Kidney (tissue), 14 donors: Measurements from ENCODE around the gene CHRNB2. TPM values are rescaled to one million over a fixed set of nuclear protein-coding genes. Genes with fewer than 3 reads are reported as not detected.

Source experiments
- DNase-seq, 5 donors: peaks; one replicate each; pipeline ENCODE4 v3.0.0-alpha.2; 2013 to 2020
- FAIRE-seq: peaks from 2 replicates; lab custom pipeline; 2012; peaks lifted over from hg19 to GRCh38; lab: Jason Lieb, UNC
- H3K27ac ChIP-seq, 2 donors: one replicate each; pipeline ENCODE4 v1.7.0; 2013; ENCODE audit warnings: low read depth in 2 of 2, low read length in 2 of 2, inconsistent platforms in 1 of 2
- H3K27me3 ChIP-seq: one replicate; pipeline ENCODE4 v1.7.1; 2013; ENCODE audit warnings: low read length, inconsistent platforms; ENCODE audit not compliant: control insufficient read depth, insufficient read depth
- H3K36me3 ChIP-seq, 3 donors: one replicate each; pipeline versions ENCODE4 v1.7.0 to v1.7.1; 2013; ENCODE audit warnings: low read length in 3 of 3, control low read depth in 1 of 3, inconsistent platforms in 1 of 3; ENCODE audit not compliant: insufficient read depth in 3 of 3, control insufficient read depth in 2 of 3
- H3K4me1 ChIP-seq, 3 donors: one replicate each; pipeline versions ENCODE4 v1.7.0 to v1.7.1; 2013; ENCODE audit warnings: low read length in 3 of 3, inconsistent platforms in 1 of 3, low read depth in 1 of 3; ENCODE audit not compliant: control insufficient read depth in 2 of 3, insufficient read depth in 2 of 3
- H3K4me3 ChIP-seq, 3 donors: one replicate each; pipeline versions ENCODE4 v1.7.0 to v1.8.1; 2013; ENCODE audit warnings: low read length in 3 of 3, control low read depth in 1 of 3, inconsistent platforms in 1 of 3
- H3K9ac ChIP-seq, 3 donors: one replicate each; pipeline versions ENCODE4 v1.7.0 to v1.7.1; 2013; ENCODE audit warnings: low read length in 3 of 3, control low read depth in 1 of 3, inconsistent platforms in 1 of 3
- H3K9me3 ChIP-seq, 3 donors: one replicate each; pipeline versions ENCODE4 v1.7.0 to v1.7.1; 2013; ENCODE audit warnings: low read length in 3 of 3, control low read depth in 1 of 3, inconsistent platforms in 1 of 3; ENCODE audit not compliant: control insufficient read depth in 2 of 3, insufficient read depth in 1 of 3
- CTCF ChIP-seq: IDR thresholded peaks from 3 replicates; pipeline ENCODE4 v1.5.1; 2012; ENCODE audit warnings: mild to moderate bottlenecking, moderate library complexity, borderline replicate concordance; ENCODE audit not compliant: insufficient read depth; ENCODE audit errors: extremely low read depth
- intact Hi-C: fragments of 100-400 bp; cut with DNase I; formaldehyde crosslinking; loops from one replicate; pipeline ENCODE4 v1.11.1; 2022
- polyA plus RNA-seq: library from polyadenylated mRNA; stranded (reverse); fragments of 350-450 nt; fragmentation: Illumina TruSeq; extraction: RNeasy Lipid Tissue Mini Kit (QIAGEN cat#74804); gene quantifications from one replicate; pipeline ENCODE4 v1.2.3, GENCODE V29; 2014; ENCODE audit warnings: low read depth, low replicate concordance; ENCODE audit not compliant: insufficient read depth
- total RNA-seq: library from RNA; stranded (reverse); fragmentation: NEBNext Ultra II Directional; extraction: Animal tissue kit (Norgen Biotek cat#: 25700); gene quantifications from one replicate; pipeline ENCODE4 v1.2.1, GENCODE V29; 2021
- donor health status: control.
- donor health status: control.
- donor health status: control.
- donor health status: control.
- donor health status: control.
- donor health status: DM: yes; HTN: yes; CAD: no.
- donor health status: Normal renal cell carcinoma (clear cell type).

CHRNB2 gene
- total and polyA plus RNA-seq, 2 donors from 2014 or later, result 0.60 TPM; not detected in 1

DNA sequence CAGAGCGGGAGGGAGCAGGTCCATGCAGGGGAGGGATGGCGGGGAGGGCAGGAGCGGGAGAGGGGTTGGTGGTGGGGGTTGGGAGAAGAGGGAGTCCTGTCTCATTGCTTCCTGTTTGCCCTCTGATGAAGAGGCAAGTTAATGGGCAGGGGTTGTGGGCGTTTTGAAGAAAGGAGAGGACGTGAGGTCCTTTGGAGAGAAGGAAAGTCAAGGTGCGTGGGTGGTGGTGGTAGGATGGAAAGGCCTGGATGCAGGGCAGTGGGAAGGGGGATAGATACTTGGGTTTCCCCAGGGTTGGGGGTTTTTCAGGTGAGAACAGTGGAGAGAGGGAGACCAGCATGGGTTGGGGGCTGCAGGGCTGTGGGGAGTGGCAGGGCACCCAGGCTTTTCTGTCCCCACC is 26.3 kb upstream of the CHRNB2 start:
- DNase-seq, result no peak
- TF ChIP-seq CTCF, result no peak
- Histone ChIP-seq H3K27ac (no peak overlapping the region), H3K4me3 (no peak overlapping the region), H3K9ac (no peak overlapping the region), H3K4me1 (no peaks in the 10 kb centered on the region), H3K36me3 (no peaks in the 10 kb centered on the region), H3K27me3 (no peaks in the 10 kb centered on the region), H3K9me3 (no peaks in the 10 kb centered on the region)
- FAIRE-seq, result no peak
- intact Hi-C loops, result no loop called here

- intact Hi-C loops, result loop anchor here (5.0 kb wide), 1 partner anchor 69 kb away; no protein-coding TSS in a partner anchor
- peak in 4 of 5 donors; percentile 38 to 56 (median 52) for DNase-seq
- Histone ChIP-seq H3K4me1 (peaks cover 0 to 10% (median 5%) of the 10 kb centered on the region in 3 donors), H3K4me3 (no peak overlapping the region), H3K27me3 (no peaks in the 10 kb centered on the region), H3K36me3 (peaks cover 0 to 25% (median 16%) of the 10 kb centered on the region in 3 donors), H3K9ac (peak overlapping the region in 1 of 3 donors; percentile 26), H3K27ac (no peak overlapping the region), H3K9me3 (no peaks in the 10 kb centered on the region)
- peak; percentile 69 for TF ChIP-seq CTCF
- no peak for FAIRE-seq
Observed at GRCh38 chr1:154546264-154547063, 21.1 kb upstream of the CHRNB2 start.

DNA sequence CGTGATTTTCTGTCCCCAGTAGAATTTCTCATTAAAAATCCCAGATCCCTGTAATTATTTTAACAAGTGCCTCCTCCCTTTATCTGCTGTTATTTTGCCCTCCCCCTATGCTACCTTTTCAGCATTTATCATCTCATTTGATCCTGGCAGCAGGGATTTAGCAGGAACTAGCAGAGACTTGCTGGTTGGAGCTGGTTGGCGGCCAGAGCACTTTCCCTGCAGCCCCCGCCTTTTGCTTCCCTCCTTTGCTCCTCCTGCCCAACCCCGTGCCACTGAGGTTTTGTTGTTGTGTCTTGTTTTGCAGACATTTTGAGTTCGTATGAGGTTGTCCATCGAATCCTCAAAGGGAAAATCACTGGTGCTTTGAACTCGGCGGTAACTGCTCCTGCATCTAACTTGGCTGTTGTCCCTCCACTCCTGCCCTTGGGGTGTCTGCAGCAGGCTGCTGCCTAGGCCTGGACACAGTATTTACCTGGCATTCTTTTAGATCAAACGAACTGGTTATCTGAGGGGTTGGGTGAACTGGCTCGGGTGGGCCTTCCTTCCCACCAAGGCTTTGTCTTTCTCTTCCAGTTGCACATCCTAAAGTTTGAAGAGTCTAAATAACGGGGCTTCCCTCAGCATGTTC is 20.4 kb upstream of the CHRNB2 start:
- Histone ChIP-seq H3K36me3 (peaks cover 4 to 33% (median 24%) of the 10 kb centered on the region in 3 donors), H3K4me3 (no peak overlapping the region), H3K9me3 (no peaks in the 10 kb centered on the region), H3K27me3 (no peaks in the 10 kb centered on the region), H3K4me1 (peaks cover 0 to 10% (median 5%) of the 10 kb centered on the region in 3 donors), H3K9ac (peak overlapping the region in 1 of 3 donors; percentile 28), H3K27ac (peak overlapping the region; percentile 20 to 36)
- TF ChIP-seq CTCF, result no peak
- intact Hi-C loops, result loop anchor here (5.0 kb wide), 1 partner anchor 70 kb away; no protein-coding TSS in a partner anchor
- FAIRE-seq, result no peak
- no peak for DNase-seq
